Ectodermal cell (in vitro differentiated cells): ENCODE results near the gene RRAD.

Experiments
- H3K27ac ChIP-seq: 2 replicates; pipeline ENCODE4 v1.7.0; 2013; ENCODE audit warnings: mild to moderate bottlenecking, low read depth, low read length; ENCODE audit not compliant: insufficient read depth, poor library complexity, severe bottlenecking
- H3K27me3 ChIP-seq: 2 replicates; pipeline ENCODE4 v1.7.0; 2013; ENCODE audit warnings: mild to moderate bottlenecking, low read length; ENCODE audit not compliant: insufficient read depth, control insufficient read depth, poor library complexity, severe bottlenecking
- H3K36me3 ChIP-seq: one replicate; pipeline ENCODE4 v1.7.0; 2013; ENCODE audit warnings: low read length; ENCODE audit not compliant: control insufficient read depth, insufficient read depth
- H3K4me1 ChIP-seq: one replicate; pipeline ENCODE4 v1.7.0; 2013; ENCODE audit warnings: low read length; ENCODE audit not compliant: control insufficient read depth, insufficient read depth
- H3K4me3 ChIP-seq: 2 replicates; pipeline ENCODE4 v1.7.0; 2013; ENCODE audit warnings: low read depth, low read length, control low read depth; ENCODE audit not compliant: insufficient read depth
- H3K9me3 ChIP-seq: 2 replicates; pipeline ENCODE4 v1.7.0; 2013; ENCODE audit warnings: mild to moderate bottlenecking, low read length, moderate library complexity; ENCODE audit not compliant: control insufficient read depth
- WGBS, 2 experiments: methylation state at CpG; one replicate each; pipeline ENCODE4 v1.1.7; 2013; ENCODE audit warnings: missing lambda C conversion rate in 2 of 2; 5-methylcytosine and 5-hydroxymethylcytosine counted together

RRAD gene

GRCh38 chr16:66924527-66925321 is 611 bp downstream of the RRAD start:
- WGBS, 2 experiments = 7 to 8% methylated on average over 71 of the region's 72 CpGs
- peaks cover 14% of the 10 kb centered on the region for H3K4me1 ChIP-seq
- peaks cover 49% of the 10 kb centered on the region for H3K27me3 ChIP-seq
- H3K4me3 ChIP-seq = peak overlapping the region; percentile 23
- no peak overlapping the region for H3K27ac ChIP-seq
- no peaks in the 10 kb centered on the region for H3K9me3 ChIP-seq
- H3K36me3 ChIP-seq = no peaks in the 10 kb centered on the region

GRCh38 chr16:66923866-66924265 is 1.5 kb downstream of the RRAD start:
- no peaks in the 10 kb centered on the region for H3K36me3 ChIP-seq
- no peaks in the 10 kb centered on the region for H3K9me3 ChIP-seq
- peaks cover 49% of the 10 kb centered on the region for H3K27me3 ChIP-seq
- peaks cover 14% of the 10 kb centered on the region for H3K4me1 ChIP-seq
- 88 to 93% methylated on average over 3 of the region's 3 CpGs for WGBS, 2 experiments
- H3K4me3 ChIP-seq = no peak overlapping the region
- H3K27ac ChIP-seq = no peak overlapping the region

GRCh38 chr16:66923247-66923731 is 2.0 kb downstream of the RRAD start:
- WGBS, 2 experiments = 89 to 92% methylated on average over 18 of the region's 18 CpGs
- peaks cover 49% of the 10 kb centered on the region for H3K27me3 ChIP-seq
- H3K36me3 ChIP-seq = no peaks in the 10 kb centered on the region
- no peaks in the 10 kb centered on the region for H3K9me3 ChIP-seq
- peaks cover 14% of the 10 kb centered on the region for H3K4me1 ChIP-seq
- no peak overlapping the region for H3K27ac ChIP-seq
- no peak overlapping the region for H3K4me3 ChIP-seq

GRCh38 chr16:66921729-66922450 is 3.4 kb downstream of the RRAD start:
- Histone ChIP-seq H3K27me3 (peaks cover 43% of the 10 kb centered on the region), H3K4me1 (peaks cover 10% of the 10 kb centered on the region), H3K4me3 (no peak overlapping the region), H3K36me3 (no peaks in the 10 kb centered on the region), H3K27ac (no peak overlapping the region), H3K9me3 (no peaks in the 10 kb centered on the region)
- 93 to 94% methylated on average over 42 of the region's 42 CpGs for WGBS, 2 experiments

GRCh38 chr16:66920924-66921680 is 4.2 kb downstream of the RRAD start:
- WGBS, 2 experiments = 86 to 88% methylated on average over 9 of the region's 9 CpGs
- Histone ChIP-seq H3K36me3 (no peaks in the 10 kb centered on the region), H3K4me1 (peaks cover 3% of the 10 kb centered on the region), H3K4me3 (no peak overlapping the region), H3K27me3 (peaks cover 35% of the 10 kb centered on the region), H3K9me3 (no peaks in the 10 kb centered on the region), H3K27ac (no peak overlapping the region)

GRCh38 chr16:66920299-66920590 is 5.1 kb downstream of the RRAD start:
- Histone ChIP-seq H3K4me3 (no peak overlapping the region), H3K9me3 (no peaks in the 10 kb centered on the region), H3K27me3 (peaks cover 27% of the 10 kb centered on the region), H3K27ac (no peak overlapping the region), H3K36me3 (no peaks in the 10 kb centered on the region), H3K4me1 (no peaks in the 10 kb centered on the region)
- 56 to 60% methylated on average over 2 of the region's 2 CpGs for WGBS, 2 experiments

- Histone ChIP-seq H3K9me3 (no peaks in the 10 kb centered on the region), H3K27me3 (peaks cover 22% of the 10 kb centered on the region), H3K4me3 (no peak overlapping the region)
Observed at GRCh38 chr16:66919569-66920298, 5.6 kb downstream of the RRAD start.

GRCh38 chr16:66918803-66919568 is 6.3 kb downstream of the RRAD start, which contains the start of gene CDH16:
CDH16 (minus strand) TSS chr16:66918885; CDS start chr16:66918065, 820 bp downstream.
- Histone ChIP-seq H3K4me1 (no peaks in the 10 kb centered on the region), H3K36me3 (no peaks in the 10 kb centered on the region), H3K9me3 (no peaks in the 10 kb centered on the region), H3K4me3 (no peak within 1 kb of the TSS), H3K27me3 (peaks cover 14% of the 10 kb centered on the region), H3K27ac (no peak within 1 kb of the TSS)
- WGBS, 2 experiments = 85 to 86% methylated on average over 7 of the region's 7 CpGs

More at GRCh38 chr16:66919569-66920298, 5.6 kb downstream of the RRAD start:
- Histone ChIP-seq H3K27ac (no peak overlapping the region), H3K36me3 (no peaks in the 10 kb centered on the region), H3K4me1 (no peaks in the 10 kb centered on the region)
- WGBS, 2 experiments = 78 to 80% methylated on average over 5 of the region's 5 CpGs

- 90 to 93% methylated on average over 6 of the region's 6 CpGs for WGBS, 2 experiments
- no peaks in the 10 kb centered on the region for H3K36me3 ChIP-seq
- H3K4me3 ChIP-seq = no peak overlapping the region
- no peak overlapping the region for H3K27ac ChIP-seq
- peaks cover 8% of the 10 kb centered on the region for H3K27me3 ChIP-seq
- H3K9me3 ChIP-seq = no peaks in the 10 kb centered on the region
- H3K4me1 ChIP-seq = no peaks in the 10 kb centered on the region
Observed at GRCh38 chr16:66918355-66918754, 7.0 kb downstream of the RRAD start.
